Upper lobe of left lung (tissue), 4 donors: ENCODE data around the gene CCDC107.

Experiments used
- CTCF ChIP-seq, 6 experiments: fragments of 450-650 bp in 4 of 6; fragments of 200-600 bp in 2 of 6; sonication (generic) in 2 of 6; IDR thresholded peaks; one replicate each; pipeline ENCODE4 v1.5.1; 2016 to 2019; ENCODE audit warnings: antibody characterized with exemption in 6 of 6
- EP300 ChIP-seq, 4 donors: sonication (generic); formaldehyde crosslinking; IDR thresholded peaks; one replicate each; pipeline ENCODE4 v1.5.1; 2017; ENCODE audit warnings: antibody characterized with exemption in 4 of 4, control low read depth in 2 of 4
- POLR2A ChIP-seq, 4 donors: fragments of 450-650 bp; IDR thresholded peaks; one replicate each; pipeline ENCODE4 v1.5.1; 2016 to 2017; ENCODE audit warnings: antibody characterized with exemption in 4 of 4, mild to moderate bottlenecking in 2 of 4
- POLR2AphosphoS5 ChIP-seq, 2 donors: sonication (generic); formaldehyde crosslinking; IDR thresholded peaks; one replicate each; pipeline ENCODE4 v1.5.1; 2017; ENCODE audit warnings: antibody characterized with exemption in 2 of 2

GRCh38 chr9:35628389-35628991 is 29.6 kb upstream of the CCDC107 start:
- no peak for TF ChIP-seq CTCF (IDR thresholded peaks at IDR 0.05)
- TF ChIP-seq POLR2A (IDR thresholded peaks at IDR 0.05): no peak
- no peak for TF ChIP-seq EP300 (IDR thresholded peaks at IDR 0.05)
- TF ChIP-seq POLR2AphosphoS5 (IDR thresholded peaks at IDR 0.05): no peak
